SK-N-SH (cell line): Measurements from ENCODE around the gene UBE3B. TPM values are rescaled to one million over a fixed set of nuclear protein-coding genes. Genes with fewer than 3 reads are reported as not detected.

Experiments used
- CTCF ChIA-PET: fragments of 300-600, 350-600 bp; formaldehyde crosslinking; extraction: SDS; loops from one replicate; lab custom pipeline; 2021; lab: Yijun Ruan, JAX
- POLR2A ChIA-PET: fragments of 350-600 bp; sonication (Branson Sonifier 250); formaldehyde crosslinking; extraction: SDS; loops from one replicate; lab custom pipeline; 2020; ENCODE audit warnings: antibody characterized with exemption, inconsistent platforms; lab: Yijun Ruan, JAX
- DNase-seq: peaks from one replicate; pipeline ENCODE4 v3.0.0; 2012
- H2AFZ ChIP-seq: fragments of 200-600 bp; sonication (generic); 2 replicates; pipeline ENCODE4 v1.8.1; 2016; ENCODE audit warnings: antibody characterized with exemption, mild to moderate bottlenecking, low read depth
- H3F3A ChIP-seq: fragments of 200-600 bp; sonication (generic); replicated peaks from 2 replicates; pipeline ENCODE3; 2016; ENCODE audit warnings: antibody characterized with exemption, mild to moderate bottlenecking; ENCODE audit not compliant: insufficient read depth
- H3K27ac ChIP-seq, 2 experiments: fragments of 200-500 bp in 1 of 2; fragments of 200-600 bp in 1 of 2; sonication (Bioruptor generic) in 1 of 2; sonication (generic), shearing (Covaris generic) in 1 of 2; 2 replicates each; pipeline versions ENCODE4 v1.5.1 to v1.6.1; 2014 to 2016; ENCODE audit warnings: low read depth in 2 of 2, inconsistent platforms in 1 of 2, low read length in 1 of 2, mild to moderate bottlenecking in 1 of 2, mixed read lengths in 1 of 2
- H3K27me3 ChIP-seq: fragments of 200-600 bp; sonication (generic), shearing (Covaris generic); 2 replicates; pipeline ENCODE4 v1.6.1; 2016; ENCODE audit warnings: mixed run types; ENCODE audit not compliant: insufficient read depth
- H3K36me3 ChIP-seq, 2 experiments: fragments of 200-500 bp in 1 of 2; fragments of 200-600 bp in 1 of 2; sonication (Bioruptor generic) in 1 of 2; sonication (generic) in 1 of 2; replicated peaks in 1 of 2; 2 replicates each; pipeline versions ENCODE3 to v1.5.1; 2014 to 2016; ENCODE audit warnings: low read length in 1 of 2, mild to moderate bottlenecking in 1 of 2; ENCODE audit not compliant: insufficient read depth in 2 of 2, control insufficient read depth in 1 of 2
- H3K4me1 ChIP-seq, 2 experiments: fragments of 200-500 bp in 1 of 2; fragments of 200-600 bp in 1 of 2; sonication (Bioruptor generic) in 1 of 2; sonication (generic), shearing (Covaris generic) in 1 of 2; 2 replicates each; pipeline versions ENCODE4 v1.5.1 to v1.6.1; 2014 to 2016; ENCODE audit warnings: low read depth in 1 of 2, low read length in 1 of 2, mixed run types in 1 of 2; ENCODE audit not compliant: insufficient read depth in 2 of 2, control insufficient read depth in 1 of 2
- H3K4me2 ChIP-seq: fragments of 200-600 bp; sonication (generic), shearing (Covaris generic); 2 replicates; pipeline ENCODE4 v1.6.1; 2017; ENCODE audit warnings: mixed run types
- H3K4me3 ChIP-seq, 2 experiments: fragments of 200-500 bp in 1 of 2; fragments of 200-600 bp in 1 of 2; sonication (Bioruptor generic) in 1 of 2; sonication (generic), shearing (Covaris generic) in 1 of 2; 2 replicates each; pipeline versions ENCODE4 v1.5.1 to v1.8.1; 2014 to 2016; ENCODE audit warnings: low read depth in 2 of 2, inconsistent platforms in 1 of 2, low read length in 1 of 2, mild to moderate bottlenecking in 1 of 2, mixed read lengths in 1 of 2, moderate library complexity in 1 of 2
- H3K79me2 ChIP-seq: fragments of 200-600 bp; sonication (generic); 2 replicates; pipeline ENCODE4 v1.8.1; 2017; ENCODE audit warnings: mild to moderate bottlenecking; ENCODE audit not compliant: insufficient read depth
- H3K9ac ChIP-seq: fragments of 200-600 bp; sonication (generic); 2 replicates; pipeline ENCODE4 v1.6.1; 2017; ENCODE audit warnings: mixed run types
- H3K9me2 ChIP-seq: fragments of 200-600 bp; sonication (generic); 2 replicates; pipeline ENCODE4 v1.6.1; 2017; ENCODE audit warnings: mixed run types
- H3K9me3 ChIP-seq: fragments of 200-600 bp; sonication (generic); 2 replicates; pipeline ENCODE4 v1.6.1; 2017; ENCODE audit warnings: mixed run types, mild to moderate bottlenecking, moderate library complexity
- H4K20me1 ChIP-seq: fragments of 200-600 bp; sonication (generic); 2 replicates; pipeline ENCODE4 v1.6.1; 2017; ENCODE audit warnings: mild to moderate bottlenecking, mixed run types; ENCODE audit not compliant: insufficient read depth
- CHD2 ChIP-seq: fragments of 150-350 bp; IDR thresholded peaks from 2 replicates; pipeline ENCODE4 v1.6.1; 2018; ENCODE audit warnings: low read length; ENCODE audit not compliant: partially characterized antibody
- EP300 ChIP-seq, 2 experiments: IDR thresholded peaks; 2 replicates each; pipeline versions ENCODE4 v1.4.0 to v1.6.1; 2012; ENCODE audit warnings: borderline replicate concordance in 1 of 2, low read depth in 1 of 2, low read length in 1 of 2
- FOSL2 ChIP-seq: IDR thresholded peaks from 2 replicates; pipeline ENCODE4 v1.4.0; 2012; ENCODE audit warnings: low read depth, mild to moderate bottlenecking, moderate library complexity, borderline replicate concordance
- FOXM1 ChIP-seq: IDR thresholded peaks from 2 replicates; pipeline ENCODE4 v1.4.0; 2012; ENCODE audit warnings: low read depth, mild to moderate bottlenecking
- GATA2 ChIP-seq: sonication (generic); formaldehyde crosslinking; IDR thresholded peaks from 2 replicates; pipeline ENCODE4 v1.5.0; 2020; ENCODE audit warnings: mild to moderate bottlenecking, missing genetic modification reagents
- MEF2A ChIP-seq: IDR thresholded peaks from 2 replicates; pipeline ENCODE4 v1.4.0; 2012; ENCODE audit warnings: low read depth, borderline replicate concordance
- POLR2AphosphoS5 ChIP-seq: IDR thresholded peaks from 2 replicates; pipeline ENCODE4 v1.6.1; 2012; ENCODE audit warnings: low read depth, low read length
- RAD21 ChIP-seq: IDR thresholded peaks from 2 replicates; pipeline ENCODE4 v1.6.1; 2012; ENCODE audit warnings: mild to moderate bottlenecking, low read length
- YY1 ChIP-seq: IDR thresholded peaks from 2 replicates; pipeline ENCODE4 v1.4.0; 2012; ENCODE audit warnings: low read depth, mild to moderate bottlenecking
- WGBS: methylation state at CpG from one replicate; pipeline ENCODE4 v1.1.6; 2017; ENCODE audit warnings: low lambda C conversion rate; 5-methylcytosine and 5-hydroxymethylcytosine counted together
- polyA plus RNA-seq, 3 experiments: library from polyadenylated mRNA; depleted of rRNA; stranded (reverse); fragments of >200 nt; gene quantifications; 2 replicates each; pipeline ENCODE4 v1.2.3, GENCODE V29; 2012
- TF ChIP-seq, protein P1 (sequence below): fragments of 200-600 bp; sonication (generic); IDR thresholded peaks from 2 replicates; pipeline ENCODE4 v1.6.1; 2017; ENCODE audit warnings: antibody characterized with exemption, mild to moderate bottlenecking, moderate library complexity
- TF ChIP-seq, protein P2 (sequence below): fragments of 150-350 bp; IDR thresholded peaks from 2 replicates; pipeline ENCODE4 v1.6.1; 2016; ENCODE audit warnings: mild to moderate bottlenecking, low read depth, low read length

UBE3B gene
- polyA plus RNA-seq, 1 of the 3 experiments (the other 2 are of a cell fraction) = 28.6 TPM

DNA sequence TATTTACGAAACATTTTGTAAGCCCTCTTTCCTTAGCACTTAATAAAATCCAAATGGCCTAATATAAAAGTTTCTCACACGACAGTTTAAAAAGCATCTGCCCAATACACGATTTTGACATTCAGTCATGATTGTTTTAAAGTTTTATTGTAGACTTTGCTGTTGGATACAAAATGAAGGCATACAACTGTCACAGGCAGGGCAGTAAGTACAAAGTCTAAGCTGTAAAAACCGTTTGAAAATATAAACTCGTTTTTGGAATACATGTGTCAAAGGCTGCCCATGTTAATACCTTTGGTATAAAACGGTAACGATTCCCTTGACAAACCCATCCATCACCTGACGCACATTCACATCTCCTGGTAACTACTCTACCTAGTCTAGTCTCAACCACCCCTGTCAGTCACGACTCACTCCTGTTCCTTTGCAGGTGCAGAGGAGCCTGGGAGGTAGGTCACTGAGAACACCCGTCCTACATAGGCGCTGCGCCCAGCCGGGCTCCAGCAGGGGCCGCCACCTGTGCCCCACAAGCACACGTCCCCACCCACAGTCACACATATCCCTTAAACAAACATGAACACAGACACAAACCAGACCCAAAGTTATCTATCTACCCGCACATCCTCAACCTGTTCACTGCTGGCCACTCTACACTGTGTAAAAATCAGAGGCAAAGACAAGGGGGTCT lies 27.4 kb upstream of the UBE3B start:
- no peak overlapping the region for H2AFZ ChIP-seq

DNA sequence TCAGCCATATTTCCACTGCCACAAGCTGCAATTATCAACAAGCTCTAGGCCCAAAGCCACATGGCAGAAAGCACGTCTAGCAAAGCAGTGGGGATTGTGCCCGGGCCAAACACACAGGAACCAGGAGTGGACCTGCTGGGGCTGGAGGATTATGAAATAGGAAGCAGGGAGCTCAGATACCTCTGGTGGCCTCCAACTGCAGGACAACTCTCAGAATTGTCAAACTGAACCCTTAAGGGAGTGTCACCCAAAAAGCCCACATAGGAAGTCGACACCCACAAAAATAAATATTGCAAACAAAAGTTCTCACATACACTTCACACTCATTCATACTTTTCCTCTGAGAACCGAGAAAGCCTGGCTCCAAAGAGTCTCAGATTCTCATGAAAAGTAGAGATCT lies 26.5 kb upstream of the UBE3B start:
- H3K4me1 ChIP-seq = no peaks in the 10 kb centered on the region
- no peak overlapping the region for H3K4me2 ChIP-seq
- peaks cover 60 to 77% of the 10 kb centered on the region in 2 experiments for H3K36me3 ChIP-seq
- no peak for DNase-seq
- POLR2A ChIA-PET = no interaction called here
- WGBS = 93% methylated on average over 4 of the region's 4 CpGs
- H2AFZ ChIP-seq = no peak overlapping the region
- H3F3A ChIP-seq = no peaks in the 10 kb centered on the region
- no peaks in the 10 kb centered on the region for H3K9me3 ChIP-seq
- H3K9me2 ChIP-seq = no peaks in the 10 kb centered on the region
- H3K27me3 ChIP-seq = no peaks in the 10 kb centered on the region
- TF ChIP-seq YY1 (no peak), POLR2AphosphoS5 (no peak), FOXM1 (no peak), FOSL2 (no peak)
- H4K20me1 ChIP-seq = peaks cover 18% of the 10 kb centered on the region; the same call in 1 of the 2 replicates
- H3K9ac ChIP-seq = no peak overlapping the region
- no peak overlapping the region for H3K4me3 ChIP-seq
- CTCF ChIA-PET = interaction anchor here (0.6 to 4.8 kb wide), 7 partner anchors 18 to 1887 kb away, joined by 3 to 20 read pairs (median 5); no protein-coding TSS in a partner anchor
- H3K27ac ChIP-seq = no peak overlapping the region
- peaks cover 81% of the 10 kb centered on the region for H3K79me2 ChIP-seq

More for the DNA sequence above, 27.4 kb upstream of the UBE3B start:
- Histone ChIP-seq H3K4me3 (no peak overlapping the region), H3K9me3 (no peaks in the 10 kb centered on the region), H3K9ac (no peak overlapping the region), H3K4me2 (no peak overlapping the region), H4K20me1 (peaks cover 18% of the 10 kb centered on the region; the same call in 1 of the 2 replicates), H3K9me2 (no peaks in the 10 kb centered on the region), H3K27ac (no peak overlapping the region; a peak in 1 of 4 replicates), H3K4me1 (no peaks in the 10 kb centered on the region), H3F3A (peaks cover 5% of the 10 kb centered on the region), H3K79me2 (peaks cover 72% of the 10 kb centered on the region), H3K36me3 (peaks cover 56 to 75% of the 10 kb centered on the region in 2 experiments), H3K27me3 (no peaks in the 10 kb centered on the region)
- ChIA-PET CTCF (interaction anchor here (0.6 to 4.8 kb wide), 9 partner anchors 11 to 1886 kb away, joined by 3 to 20 read pairs (median 5); no protein-coding TSS in a partner anchor), POLR2A (interaction anchor here (0.6 kb wide), 1 partner anchor 13 kb away, joined by 3 read pairs; no protein-coding TSS in a partner anchor)
- DNase-seq = peak; percentile 60
- TF ChIP-seq, protein P1, sequence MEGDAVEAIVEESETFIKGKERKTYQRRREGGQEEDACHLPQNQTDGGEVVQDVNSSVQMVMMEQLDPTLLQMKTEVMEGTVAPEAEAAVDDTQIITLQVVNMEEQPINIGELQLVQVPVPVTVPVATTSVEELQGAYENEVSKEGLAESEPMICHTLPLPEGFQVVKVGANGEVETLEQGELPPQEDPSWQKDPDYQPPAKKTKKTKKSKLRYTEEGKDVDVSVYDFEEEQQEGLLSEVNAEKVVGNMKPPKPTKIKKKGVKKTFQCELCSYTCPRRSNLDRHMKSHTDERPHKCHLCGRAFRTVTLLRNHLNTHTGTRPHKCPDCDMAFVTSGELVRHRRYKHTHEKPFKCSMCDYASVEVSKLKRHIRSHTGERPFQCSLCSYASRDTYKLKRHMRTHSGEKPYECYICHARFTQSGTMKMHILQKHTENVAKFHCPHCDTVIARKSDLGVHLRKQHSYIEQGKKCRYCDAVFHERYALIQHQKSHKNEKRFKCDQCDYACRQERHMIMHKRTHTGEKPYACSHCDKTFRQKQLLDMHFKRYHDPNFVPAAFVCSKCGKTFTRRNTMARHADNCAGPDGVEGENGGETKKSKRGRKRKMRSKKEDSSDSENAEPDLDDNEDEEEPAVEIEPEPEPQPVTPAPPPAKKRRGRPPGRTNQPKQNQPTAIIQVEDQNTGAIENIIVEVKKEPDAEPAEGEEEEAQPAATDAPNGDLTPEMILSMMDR = peak; percentile 20; the same call in 1 of the 2 replicates
- TF ChIP-seq MEF2A = no peak
- peak; percentile 24; the same call in 1 of the 2 replicates for TF ChIP-seq RAD21
- WGBS = 92% methylated on average over 16 of the region's 16 CpGs

DNA sequence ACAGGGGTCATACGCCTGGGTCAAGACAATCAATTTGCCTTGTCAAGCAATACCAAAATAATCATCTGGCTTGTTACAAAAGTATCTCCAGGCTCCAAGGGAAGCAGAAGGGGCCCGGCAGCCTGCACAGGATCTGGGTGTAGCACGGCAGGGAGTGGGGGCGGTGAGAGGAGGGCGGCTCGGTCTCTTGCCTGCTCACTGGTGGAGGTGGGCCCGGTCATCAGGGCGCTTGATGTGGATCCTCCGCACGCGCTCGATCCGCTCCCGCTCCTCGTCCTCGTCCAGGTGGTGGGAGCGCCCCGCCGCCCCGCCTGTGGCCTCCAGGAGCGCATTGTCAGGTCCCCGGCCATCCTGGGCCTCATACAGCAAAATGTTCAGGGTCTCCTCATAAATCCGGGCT lies 26.0 kb upstream of the UBE3B start:
- Histone ChIP-seq H3F3A (no peaks in the 10 kb centered on the region), H3K9me2 (no peaks in the 10 kb centered on the region), H3K4me1 (no peaks in the 10 kb centered on the region), H3K4me3 (no peak overlapping the region), H3K36me3 (peaks cover 58 to 79% of the 10 kb centered on the region in 2 experiments), H2AFZ (no peak overlapping the region), H3K27me3 (no peaks in the 10 kb centered on the region), H3K79me2 (peaks cover 84% of the 10 kb centered on the region), H3K27ac (no peak overlapping the region), H3K9ac (no peak overlapping the region), H3K4me2 (no peak overlapping the region), H4K20me1 (peaks cover 18% of the 10 kb centered on the region; the same call in 1 of the 2 replicates), H3K9me3 (no peaks in the 10 kb centered on the region)
- TF ChIP-seq, protein P2, sequence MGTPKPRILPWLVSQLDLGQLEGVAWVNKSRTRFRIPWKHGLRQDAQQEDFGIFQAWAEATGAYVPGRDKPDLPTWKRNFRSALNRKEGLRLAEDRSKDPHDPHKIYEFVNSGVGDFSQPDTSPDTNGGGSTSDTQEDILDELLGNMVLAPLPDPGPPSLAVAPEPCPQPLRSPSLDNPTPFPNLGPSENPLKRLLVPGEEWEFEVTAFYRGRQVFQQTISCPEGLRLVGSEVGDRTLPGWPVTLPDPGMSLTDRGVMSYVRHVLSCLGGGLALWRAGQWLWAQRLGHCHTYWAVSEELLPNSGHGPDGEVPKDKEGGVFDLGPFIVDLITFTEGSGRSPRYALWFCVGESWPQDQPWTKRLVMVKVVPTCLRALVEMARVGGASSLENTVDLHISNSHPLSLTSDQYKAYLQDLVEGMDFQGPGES = no peak
- no peak for TF ChIP-seq CHD2
- no peak for TF ChIP-seq EP300 (IDR thresholded peaks at IDR 0.05; ENCODE audit: borderline replicate concordance in 1 of 2, low read depth in 1 of 2, low read length in 1 of 2)
- TF ChIP-seq RAD21 = no peak
- TF ChIP-seq MEF2A = no peak
- TF ChIP-seq YY1 = no peak
- no peak for TF ChIP-seq GATA2 (CRISPR knock-in tag)
- WGBS = 94% methylated on average over 8 of the region's 23 CpGs
- POLR2A ChIA-PET = no interaction called here
- no peak for DNase-seq
- CTCF ChIA-PET = interaction anchor here (1.3 to 4.8 kb wide), 5 partner anchors 18 to 394 kb away, joined by 4 to 20 read pairs (median 6); no protein-coding TSS in a partner anchor
